Body of pancreas (tissue), 4 donors: ENCODE measurements around the gene ZFP1. TPM values are rescaled to one million over a fixed set of nuclear protein-coding genes. Genes with fewer than 3 reads are reported as not detected.

Source experiments
- ATAC-seq: fragments of 150-250 bp; one replicate; pipeline ENCODE4 v1.9.1; 2016
- DNase-seq, 4 donors: peaks; one replicate each; pipeline ENCODE4 v3.0.0-alpha.2; 2019
- H3K27ac ChIP-seq, 4 donors: fragments of 200-600 bp; sonication (generic); 1 replicate in 3 of 4; 2 replicates in 1 of 4; pipeline versions ENCODE4 v1.5.1 to v1.6.1; 2016 to 2019; ENCODE audit warnings: mild to moderate bottlenecking in 1 of 4, mixed read lengths in 1 of 4, moderate library complexity in 1 of 4
- H3K27me3 ChIP-seq, 2 donors: fragments of 200-600 bp; sonication (generic); one replicate each; pipeline ENCODE4 v1.6.0; 2016; ENCODE audit warnings: mild to moderate bottlenecking in 1 of 2
- H3K36me3 ChIP-seq, 2 donors: fragments of 200-600 bp; sonication (generic); replicated peaks in 1 of 2; 2 replicates each; pipeline ENCODE4 v1.5.1; 2016; ENCODE audit warnings: low read depth in 2 of 2; ENCODE audit not compliant: insufficient read depth in 1 of 2
- H3K4me1 ChIP-seq: fragments of 200-600 bp; sonication (generic); one replicate; pipeline ENCODE4 v1.6.0; 2016
- H3K4me3 ChIP-seq, 2 donors: fragments of 200-600 bp; sonication (generic); 1 replicate in 1 of 2; 2 replicates in 1 of 2; pipeline ENCODE4 v1.5.1; 2016 to 2019
- H3K9me3 ChIP-seq, 3 donors: fragments of 200-600 bp; sonication (generic); 1 replicate in 2 of 3; 2 replicates in 1 of 3; pipeline ENCODE4 v1.5.1; 2016
- CTCF ChIP-seq, 7 experiments: fragments of 450-650 bp in 4 of 7; fragments of 200-600 bp in 3 of 7; sonication (generic) in 3 of 7; IDR thresholded peaks; one replicate each; pipeline ENCODE4 v1.5.1; 2016 to 2019; ENCODE audit warnings: antibody characterized with exemption in 7 of 7
- POLR2A ChIP-seq, 3 donors: fragments of 450-650 bp; IDR thresholded peaks; one replicate each; pipeline ENCODE4 v1.6.1; 2016; ENCODE audit warnings: antibody characterized with exemption in 3 of 3, mild to moderate bottlenecking in 2 of 3
- WGBS, 2 donors: methylation state at CpG; one replicate each; pipeline ENCODE4 v1.1.5; 2017; 5-methylcytosine and 5-hydroxymethylcytosine counted together
- intact Hi-C: fragments of 100-400 bp; cut with DNase I; formaldehyde crosslinking; loops from one replicate; pipeline ENCODE4 v1.15.1; 2023
- total RNA-seq, 2 donors: library from RNA; depleted of rRNA; stranded (reverse); fragments of >200 nt; gene quantifications; one replicate each; pipeline ENCODE4 v1.1.0, GENCODE V29; 2016

The ZFP1 gene
- total RNA-seq, 2 donors from 2014 or later: 1.6 to 3.4 TPM

GRCh38 chr16:75116911-75117245, 31.4 kb upstream of the ZFP1 start:
- intact Hi-C loops: loop anchor here (10.0 kb wide), 1 partner anchor 412 kb away; the partner anchor contains the start of gene MLKL

GRCh38 chr16:75118943-75119539, 29.3 kb upstream of the ZFP1 start:
- no peaks in the 10 kb centered on the region for H3K27me3 ChIP-seq
- intact Hi-C loops: loop anchor here (10.0 kb wide), 1 partner anchor 414 kb away; the partner anchor contains the start of gene MLKL
- no peak overlapping the region for H3K27ac ChIP-seq
- no peak overlapping the region for H3K4me3 ChIP-seq
- 80 to 90% methylated on average over 6 of the region's 6 CpGs for WGBS, 2 donors
- H3K9me3 ChIP-seq: peaks cover 0 to 4% (median 0%) of the 10 kb centered on the region in 3 donors
- no peak for DNase-seq
- H3K36me3 ChIP-seq: no peaks in the 10 kb centered on the region
- TF ChIP-seq CTCF (IDR thresholded peaks at IDR 0.05) (no peak), POLR2A (IDR thresholded peaks at IDR 0.05) (no peak)
- ATAC-seq: no peak
- peaks cover 18% of the 10 kb centered on the region for H3K4me1 ChIP-seq

More at GRCh38 chr16:75116911-75117245, 31.4 kb upstream of the ZFP1 start:
- WGBS, 2 donors: 12 to 35% methylated on average over 3 of the region's 3 CpGs
- DNase-seq (no peak), ATAC-seq (no peak)
- Histone ChIP-seq H3K27me3 (no peaks in the 10 kb centered on the region), H3K27ac (peak overlapping the region in 2 of 4 donors; percentile 85 to 89), H3K4me1 (peaks cover 18% of the 10 kb centered on the region), H3K36me3 (no peaks in the 10 kb centered on the region), H3K4me3 (no peak overlapping the region), H3K9me3 (peaks cover 0 to 4% (median 0%) of the 10 kb centered on the region in 3 donors)
- TF ChIP-seq POLR2A (IDR thresholded peaks at IDR 0.05) (no peak), CTCF (IDR thresholded peaks at IDR 0.05) (no peak)

- no peaks in the 10 kb centered on the region for H3K36me3 ChIP-seq
- peaks cover 0 to 4% (median 0%) of the 10 kb centered on the region in 3 donors for H3K9me3 ChIP-seq
- H3K27me3 ChIP-seq: no peaks in the 10 kb centered on the region
- H3K27ac ChIP-seq: no peak overlapping the region
- WGBS, 2 donors: 52 to 61% methylated on average over 4 of the region's 4 CpGs
- no peak for ATAC-seq
- peaks cover 11% of the 10 kb centered on the region for H3K4me1 ChIP-seq
- TF ChIP-seq POLR2A (IDR thresholded peaks at IDR 0.05) (no peak), CTCF (IDR thresholded peaks at IDR 0.05) (no peak)
- no peak overlapping the region for H3K4me3 ChIP-seq
- DNase-seq: no peak
- intact Hi-C loops: no loop called here
Observed at GRCh38 chr16:75120253-75120652, 28.1 kb upstream of the ZFP1 start.

- intact Hi-C loops: no loop called here
- H3K27ac ChIP-seq: no peak overlapping the region
- H3K4me1 ChIP-seq: no peaks in the 10 kb centered on the region
- DNase-seq (no peak), ATAC-seq (no peak)
- no peak overlapping the region for H3K4me3 ChIP-seq
- H3K27me3 ChIP-seq: no peaks in the 10 kb centered on the region
- no peak for TF ChIP-seq POLR2A (IDR thresholded peaks at IDR 0.05)
- no peak for TF ChIP-seq CTCF (IDR thresholded peaks at IDR 0.05)
- peaks cover 0 to 4% (median 0%) of the 10 kb centered on the region in 3 donors for H3K9me3 ChIP-seq
- no peaks in the 10 kb centered on the region for H3K36me3 ChIP-seq
- 80% methylated on average over 6 of the region's 6 CpGs for WGBS, 2 donors
Observed at GRCh38 chr16:75121949-75122568, 26.3 kb upstream of the ZFP1 start.
